ENCODE results near the gene FITM1.

FITM1 gene

GRCh38 chr14:24121210-24121609, 9.2 kb upstream of the FITM1 start:
- no peak for DNase-seq

GRCh38 chr14:24122416-24122815, 8.0 kb upstream of the FITM1 start:
- no peak for DNase-seq

GRCh38 chr14:24122898-24123297, 7.6 kb upstream of the FITM1 start:
- no peak for DNase-seq

- DNase-seq, result no peak
These were observed 6.7 kb upstream of the FITM1 start for GRCh38 chr14:24123424-24124417.

- no peak for DNase-seq
These were observed 3.5 kb upstream of the FITM1 start for GRCh38 chr14:24126939-24127338.

GRCh38 chr14:24127673-24128072, 2.8 kb upstream of the FITM1 start:
- DNase-seq, result no peak

- no peak for DNase-seq
These were observed 955 bp upstream of the FITM1 start for GRCh38 chr14:24129410-24129998.

GRCh38 chr14:24130717-24131548, 474 bp downstream of the FITM1 start:
- DNase-seq, result no peak

GRCh38 chr14:24131549-24131966, 1.1 kb downstream of the FITM1 start:
- DNase-seq, result no peak

GRCh38 chr14:24132061-24132685, 1.7 kb downstream of the FITM1 start:
- DNase-seq, result no peak

GRCh38 chr14:24132976-24133375, 2.5 kb downstream of the FITM1 start:
- DNase-seq, result no peak

GRCh38 chr14:24133735-24134134, 3.3 kb downstream of the FITM1 start:
- DNase-seq, result no peak

- no peak for DNase-seq
These were observed 5.0 kb downstream of the FITM1 start for GRCh38 chr14:24135584-24135833.

GRCh38 chr14:24135834-24136683, 5.6 kb downstream of the FITM1 start, which contains the start of gene PSME1:
TSS of gene PSME1 (plus strand) at chr14:24136194. CDS start at chr14:24136263, 69 bp downstream.
- peak; percentile 77 for DNase-seq

- DNase-seq, result no peak
These were observed 6.4 kb downstream of the FITM1 start for GRCh38 chr14:24136684-24137528.

- DNase-seq, result no peak
These were observed 7.3 kb downstream of the FITM1 start for GRCh38 chr14:24137529-24138395.

- DNase-seq, result no peak
These were observed 8.2 kb downstream of the FITM1 start for GRCh38 chr14:24138396-24139271.

- DNase-seq, result no peak
These were observed 8.9 kb downstream of the FITM1 start for GRCh38 chr14:24139272-24139934.

All from NCI-H1417 treated with DMSO at 0.1 percent for 48 hours (cell line).